GM03348 (cell line): ENCODE data around the gene TRO.

ENCODE experiments used
- DNase-seq: peaks from one replicate; pipeline ENCODE4 v3.0.0; 2012; ENCODE audit warnings: low spot score

Gene TRO

GRCh38 chrX:54950730-54951375 lies 30.2 kb downstream of the TRO start:
- DNase-seq: no peak

DNA sequence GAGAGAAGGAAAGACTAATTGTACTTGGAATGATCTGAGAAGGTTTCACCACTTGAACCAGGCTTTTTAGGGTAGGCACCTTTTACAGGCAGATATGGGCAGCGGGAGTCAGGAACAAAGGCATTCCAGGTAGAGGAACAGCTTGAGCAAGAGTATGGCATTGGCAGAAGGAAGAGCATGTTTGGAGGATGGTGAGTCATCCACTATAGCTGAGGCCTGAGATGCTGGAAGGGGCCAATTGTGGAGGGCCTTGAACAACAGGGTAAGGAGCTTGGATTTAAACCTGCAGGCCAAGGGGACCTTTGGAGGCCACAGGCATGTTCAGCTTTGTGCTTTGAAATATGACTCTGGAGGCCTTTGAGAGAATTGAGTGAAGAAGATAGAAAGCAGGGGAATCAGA lies 41.1 kb downstream of the TRO start:
- no peak for DNase-seq

GRCh38 chrX:54964766-54965497 lies 44.3 kb downstream of the TRO start:
- DNase-seq: no peak

GRCh38 chrX:54977387-54977786 lies 56.8 kb downstream of the TRO start:
- no peak for DNase-seq

- DNase-seq: no peak
Measured at GRCh38 chrX:54978448-54978847, 57.8 kb downstream of the TRO start.

GRCh38 chrX:54979432-54979831 lies 58.8 kb downstream of the TRO start:
- DNase-seq: no peak

GRCh38 chrX:54980334-54980733 lies 59.7 kb downstream of the TRO start:
- DNase-seq: no peak
